ENCODE data around the gene TKT. TPM values are rescaled to one million over a fixed set of nuclear protein-coding genes. Genes with fewer than 3 reads are reported as not detected.

TKT gene
- total RNA-seq, 1 experiment from 2014 or later = 446 TPM

DNA sequence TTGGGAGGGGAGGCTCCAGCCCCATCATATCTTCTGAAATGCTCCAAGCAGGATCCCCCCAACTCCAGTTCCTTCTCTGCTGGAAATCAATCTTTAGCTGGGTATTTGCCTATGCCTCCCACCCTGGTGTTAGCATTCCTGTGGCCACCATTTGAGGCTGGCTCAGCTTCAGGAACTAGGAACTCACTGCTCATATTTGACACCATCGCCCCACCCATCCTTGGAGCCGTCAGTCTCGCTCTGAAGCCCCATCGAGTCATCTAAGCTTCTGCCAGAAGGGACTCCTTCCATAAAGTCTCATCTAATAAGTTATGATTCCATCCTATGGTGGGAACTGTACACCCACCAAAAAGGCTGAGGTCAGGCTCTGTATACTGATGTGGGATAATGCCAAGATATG lies 68.4 kb downstream of the TKT start:
- DNase-seq = no peak
- intact Hi-C loops (cut with micrococcal nuclease; ENCODE audit: unreplicated experiment) = no loop called here
- Mint-ChIP-seq H3K4me3 (ENCODE audit: low read depth, unreplicated experiment) (no peak overlapping the region), H3K4me1 (ENCODE audit: low read depth, unreplicated experiment) (no peaks in the 10 kb centered on the region), H3K27ac (ENCODE audit: unreplicated experiment) (no peak overlapping the region), H3K27me3 (ENCODE audit: unreplicated experiment) (no peaks in the 10 kb centered on the region), H3K36me3 (ENCODE audit: insufficient read depth, unreplicated experiment) (peaks cover 16% of the 10 kb centered on the region), H3K9me3 (ENCODE audit: low read depth, unreplicated experiment) (no peaks in the 10 kb centered on the region)
- CTCF ChIA-PET = no interaction called here
- no TSS peak for BruUV-seq (replicated peaks)
- TF ChIP-seq, protein P1, sequence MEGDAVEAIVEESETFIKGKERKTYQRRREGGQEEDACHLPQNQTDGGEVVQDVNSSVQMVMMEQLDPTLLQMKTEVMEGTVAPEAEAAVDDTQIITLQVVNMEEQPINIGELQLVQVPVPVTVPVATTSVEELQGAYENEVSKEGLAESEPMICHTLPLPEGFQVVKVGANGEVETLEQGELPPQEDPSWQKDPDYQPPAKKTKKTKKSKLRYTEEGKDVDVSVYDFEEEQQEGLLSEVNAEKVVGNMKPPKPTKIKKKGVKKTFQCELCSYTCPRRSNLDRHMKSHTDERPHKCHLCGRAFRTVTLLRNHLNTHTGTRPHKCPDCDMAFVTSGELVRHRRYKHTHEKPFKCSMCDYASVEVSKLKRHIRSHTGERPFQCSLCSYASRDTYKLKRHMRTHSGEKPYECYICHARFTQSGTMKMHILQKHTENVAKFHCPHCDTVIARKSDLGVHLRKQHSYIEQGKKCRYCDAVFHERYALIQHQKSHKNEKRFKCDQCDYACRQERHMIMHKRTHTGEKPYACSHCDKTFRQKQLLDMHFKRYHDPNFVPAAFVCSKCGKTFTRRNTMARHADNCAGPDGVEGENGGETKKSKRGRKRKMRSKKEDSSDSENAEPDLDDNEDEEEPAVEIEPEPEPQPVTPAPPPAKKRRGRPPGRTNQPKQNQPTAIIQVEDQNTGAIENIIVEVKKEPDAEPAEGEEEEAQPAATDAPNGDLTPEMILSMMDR (IDR thresholded peaks at IDR 0.05; ENCODE audit: unreplicated experiment) = no peak

DNA sequence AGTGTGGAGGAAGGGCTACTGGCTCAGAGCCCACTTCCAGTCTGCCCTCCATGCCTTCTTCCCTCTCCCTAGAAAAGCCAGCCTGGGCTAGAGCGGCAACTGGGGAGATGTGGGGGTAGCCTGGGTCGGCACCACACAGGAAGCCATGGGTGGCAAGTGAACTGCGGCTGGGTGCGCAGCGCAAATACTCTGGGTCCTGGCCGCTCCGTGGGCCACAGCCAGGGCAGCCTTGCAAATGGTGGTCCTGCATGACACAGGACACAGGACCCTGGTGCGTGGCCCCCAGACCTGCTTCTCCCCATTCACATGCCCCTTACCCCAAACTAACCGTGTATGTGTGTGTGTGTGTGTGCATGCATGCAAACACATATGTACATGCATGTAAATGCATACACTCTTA lies 69.1 kb downstream of the TKT start:
- no peak for DNase-seq
- intact Hi-C loops (cut with micrococcal nuclease; ENCODE audit: unreplicated experiment) = no loop called here
- no peaks in the 10 kb centered on the region for H3K27me3 Mint-ChIP-seq (ENCODE audit: unreplicated experiment)
- H3K36me3 Mint-ChIP-seq (ENCODE audit: insufficient read depth, unreplicated experiment) = peaks cover 16% of the 10 kb centered on the region
- CTCF ChIA-PET = no interaction called here
- TF ChIP-seq, protein P1 (IDR thresholded peaks at IDR 0.05; ENCODE audit: unreplicated experiment) = no peak
- no TSS peak for BruUV-seq (replicated peaks)
- H3K4me1 Mint-ChIP-seq (ENCODE audit: low read depth, unreplicated experiment) = no peaks in the 10 kb centered on the region
- no peak overlapping the region for H3K4me3 Mint-ChIP-seq (ENCODE audit: low read depth, unreplicated experiment)
- H3K27ac Mint-ChIP-seq (ENCODE audit: unreplicated experiment) = no peak overlapping the region
- H3K9me3 Mint-ChIP-seq (ENCODE audit: low read depth, unreplicated experiment) = no peaks in the 10 kb centered on the region

DNA sequence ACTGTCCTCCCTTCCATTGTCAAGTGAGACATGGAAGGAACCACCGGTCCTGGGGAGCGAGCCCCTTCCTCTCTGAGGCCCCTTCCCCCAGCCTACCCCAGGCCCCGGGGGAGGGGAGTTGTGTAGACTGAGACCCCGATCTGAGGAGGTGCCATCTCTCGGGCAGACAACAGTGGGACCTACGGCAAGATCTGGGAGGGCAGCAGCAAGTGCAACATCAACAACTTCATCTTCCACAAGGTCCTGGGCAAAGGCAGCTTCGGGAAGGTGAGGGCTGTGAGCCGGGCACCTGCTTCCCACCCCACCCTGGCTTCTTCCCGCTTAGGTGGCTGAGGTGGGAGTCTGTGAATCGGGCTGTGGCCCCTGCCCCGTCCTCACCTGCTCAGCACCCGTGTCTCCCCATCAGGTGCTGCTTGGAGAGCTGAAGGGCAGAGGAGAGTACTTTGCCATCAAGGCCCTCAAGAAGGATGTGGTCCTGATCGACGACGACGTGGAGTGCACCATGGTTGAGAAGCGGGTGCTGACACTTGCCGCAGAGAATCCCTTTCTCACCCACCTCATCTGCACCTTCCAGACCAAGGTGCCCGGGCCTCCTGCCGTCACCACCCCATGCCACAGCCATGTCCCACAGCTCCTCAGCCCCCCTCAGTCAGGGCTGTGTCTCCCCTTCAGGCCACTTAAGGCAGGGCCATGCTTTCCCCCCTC lies 69.9 kb downstream of the TKT start:
- Mint-ChIP-seq H3K9me3 (ENCODE audit: low read depth, unreplicated experiment) (no peaks in the 10 kb centered on the region), H3K27me3 (ENCODE audit: unreplicated experiment) (no peaks in the 10 kb centered on the region), H3K36me3 (ENCODE audit: insufficient read depth, unreplicated experiment) (peaks cover 14% of the 10 kb centered on the region), H3K4me1 (ENCODE audit: low read depth, unreplicated experiment) (no peaks in the 10 kb centered on the region), H3K4me3 (ENCODE audit: low read depth, unreplicated experiment) (no peak overlapping the region), H3K27ac (ENCODE audit: unreplicated experiment) (no peak overlapping the region)
- no TSS peak for BruUV-seq (replicated peaks)
- intact Hi-C loops (cut with micrococcal nuclease; ENCODE audit: unreplicated experiment) = no loop called here
- TF ChIP-seq, protein P1 (IDR thresholded peaks at IDR 0.05; ENCODE audit: unreplicated experiment) = no peak
- CTCF ChIA-PET = no interaction called here
- DNase-seq = no peak

DNA sequence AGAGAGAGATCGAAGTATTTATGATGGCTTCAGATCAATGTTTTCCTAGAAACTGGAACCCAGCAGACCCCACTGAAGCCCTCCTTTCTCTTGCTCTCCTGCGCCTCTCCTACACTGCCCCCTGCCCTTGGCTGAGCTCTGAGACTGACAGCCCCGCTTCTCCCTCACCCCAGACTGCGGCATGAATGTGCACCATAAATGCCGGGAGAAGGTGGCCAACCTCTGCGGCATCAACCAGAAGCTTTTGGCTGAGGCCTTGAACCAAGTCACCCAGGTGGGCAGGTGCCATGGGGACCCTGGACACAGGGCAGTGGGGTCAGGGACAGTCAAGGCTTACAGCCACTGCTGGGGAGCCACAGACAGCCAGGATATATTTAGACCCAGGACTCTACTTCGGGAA lies 71.1 kb downstream of the TKT start:
- DNase-seq = no peak
- no TSS peak for BruUV-seq (replicated peaks)
- CTCF ChIA-PET = no interaction called here
- no peaks in the 10 kb centered on the region for H3K27me3 Mint-ChIP-seq (ENCODE audit: unreplicated experiment)
- H3K27ac Mint-ChIP-seq (ENCODE audit: unreplicated experiment) = no peak overlapping the region
- H3K4me3 Mint-ChIP-seq (ENCODE audit: low read depth, unreplicated experiment) = no peak overlapping the region
- no peaks in the 10 kb centered on the region for H3K9me3 Mint-ChIP-seq (ENCODE audit: low read depth, unreplicated experiment)
- H3K36me3 Mint-ChIP-seq (ENCODE audit: insufficient read depth, unreplicated experiment) = peaks cover 12% of the 10 kb centered on the region
- H3K4me1 Mint-ChIP-seq (ENCODE audit: low read depth, unreplicated experiment) = no peaks in the 10 kb centered on the region
- intact Hi-C loops (cut with micrococcal nuclease; ENCODE audit: unreplicated experiment) = no loop called here
- TF ChIP-seq, protein P1 (IDR thresholded peaks at IDR 0.05; ENCODE audit: unreplicated experiment) = no peak
